Measurements from ENCODE around the gene UBAC2.

DNA sequence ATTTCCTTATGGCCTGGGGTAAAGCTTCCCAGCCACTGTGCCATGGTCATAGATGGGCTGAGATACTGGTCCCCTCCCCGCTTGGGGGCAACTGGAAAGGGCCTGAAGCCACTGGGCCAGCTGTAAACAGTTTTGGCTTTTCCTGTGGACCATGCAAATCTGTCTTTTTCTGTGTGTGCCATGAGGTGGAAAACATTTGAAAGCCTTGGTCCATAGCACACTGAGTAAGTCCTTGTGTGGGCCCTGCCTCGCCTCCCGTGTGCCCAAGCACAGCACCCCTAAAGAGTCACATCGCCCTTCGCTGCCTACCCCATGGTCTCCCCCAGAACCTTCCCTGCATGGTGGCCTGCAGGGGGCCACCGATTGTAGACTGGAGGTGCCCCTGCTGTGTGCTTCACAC lies 158.9 kb downstream of the UBAC2 start:
- TF ChIP-seq, protein P1, sequence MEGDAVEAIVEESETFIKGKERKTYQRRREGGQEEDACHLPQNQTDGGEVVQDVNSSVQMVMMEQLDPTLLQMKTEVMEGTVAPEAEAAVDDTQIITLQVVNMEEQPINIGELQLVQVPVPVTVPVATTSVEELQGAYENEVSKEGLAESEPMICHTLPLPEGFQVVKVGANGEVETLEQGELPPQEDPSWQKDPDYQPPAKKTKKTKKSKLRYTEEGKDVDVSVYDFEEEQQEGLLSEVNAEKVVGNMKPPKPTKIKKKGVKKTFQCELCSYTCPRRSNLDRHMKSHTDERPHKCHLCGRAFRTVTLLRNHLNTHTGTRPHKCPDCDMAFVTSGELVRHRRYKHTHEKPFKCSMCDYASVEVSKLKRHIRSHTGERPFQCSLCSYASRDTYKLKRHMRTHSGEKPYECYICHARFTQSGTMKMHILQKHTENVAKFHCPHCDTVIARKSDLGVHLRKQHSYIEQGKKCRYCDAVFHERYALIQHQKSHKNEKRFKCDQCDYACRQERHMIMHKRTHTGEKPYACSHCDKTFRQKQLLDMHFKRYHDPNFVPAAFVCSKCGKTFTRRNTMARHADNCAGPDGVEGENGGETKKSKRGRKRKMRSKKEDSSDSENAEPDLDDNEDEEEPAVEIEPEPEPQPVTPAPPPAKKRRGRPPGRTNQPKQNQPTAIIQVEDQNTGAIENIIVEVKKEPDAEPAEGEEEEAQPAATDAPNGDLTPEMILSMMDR (IDR thresholded peaks at IDR 0.05; ENCODE audit: borderline replicate concordance, extremely low read depth, low read length, poor library complexity, severe bottlenecking), result no peak
- TF ChIP-seq EZH2 (IDR thresholded peaks at IDR 0.05; ENCODE audit: borderline replicate concordance, low read depth, low read length, severe bottlenecking), result no peak

All from DND-41 (cell line).